Ovary (tissue), 9 donors: ENCODE measurements around the gene CD151. TPM values are rescaled to one million over a fixed set of nuclear protein-coding genes. Genes with fewer than 3 reads are reported as not detected.

ENCODE experiments used
- DNase-seq, 5 donors: peaks; one replicate each; pipeline ENCODE4 v3.0.0-alpha.2; 2019 to 2020
- H3K27ac ChIP-seq, 2 donors: fragments of 200-600 bp; one replicate each; pipeline versions ENCODE4 v1.5.1 to v1.8.0; 2019 to 2022
- H3K27me3 ChIP-seq: fragments of 200-600 bp; one replicate; pipeline ENCODE4 v1.8.0; 2022
- H3K36me3 ChIP-seq: fragments of 200-600 bp; sonication (generic); one replicate; pipeline ENCODE4 v1.5.1; 2019
- H3K4me1 ChIP-seq: one replicate; pipeline ENCODE4 v1.8.1; 2013; ENCODE audit warnings: mild to moderate bottlenecking, moderate library complexity; ENCODE audit not compliant: insufficient read depth
- H3K4me3 ChIP-seq: fragments of 200-600 bp; sonication (generic); one replicate; pipeline ENCODE4 v1.5.1; 2017
- H3K9me3 ChIP-seq, 2 donors: fragments of 200-600 bp in 1 of 2; sonication (generic) in 1 of 2; one replicate each; pipeline versions ENCODE4 v1.5.1 to v1.8.1; 2013 to 2019; ENCODE audit warnings: mild to moderate bottlenecking in 1 of 2, moderate library complexity in 1 of 2
- CTCF ChIP-seq, 3 donors: fragments of 450-650 bp in 2 of 3; fragments of 200-600 bp in 1 of 3; IDR thresholded peaks; one replicate each; pipeline versions ENCODE4 v1.5.1 to v1.8.0; 2016 to 2022; ENCODE audit warnings: antibody characterized with exemption in 3 of 3, mild to moderate bottlenecking in 1 of 3
- EP300 ChIP-seq: sonication (generic); formaldehyde crosslinking; IDR thresholded peaks from one replicate; pipeline ENCODE4 v1.6.1; 2017; ENCODE audit warnings: antibody characterized with exemption
- POLR2A ChIP-seq: fragments of 450-650 bp; IDR thresholded peaks from one replicate; pipeline ENCODE4 v1.6.1; 2017; ENCODE audit warnings: antibody characterized with exemption, mild to moderate bottlenecking, moderate library complexity
- WGBS, 3 donors: extraction: QIAGEN DNeasy Blood & Tissue Kit in 1 of 3; methylation state at CpG; one replicate each; pipeline versions ENCODE4 v1.1.5 to v1.1.7; 2013 to 2017; 5-methylcytosine and 5-hydroxymethylcytosine counted together
- intact Hi-C, 4 donors: fragments of 100-400 bp; cut with DNase I; formaldehyde crosslinking; loops; one replicate each; pipeline versions ENCODE4 v1.11.0 to v1.15.1; 2022 to 2023
- polyA plus RNA-seq, 2 donors: library from polyadenylated mRNA; stranded (reverse); fragments of 200-250 nt in 1 of 2; fragments of 350-450 nt in 1 of 2; fragmentation: Illumina TruSeq in 1 of 2; extraction: RNeasy Lipid Tissue Mini Kit (QIAGEN cat#74804) in 1 of 2; gene quantifications; one replicate each; pipeline ENCODE4 v1.2.3, GENCODE V29; 2013 to 2014
- small RNA-seq: library from RNA; depleted of rRNA; stranded (forward); fragments of <200 nt; gene quantifications from one replicate; pipeline ENCODE3, GENCODE V24; 2016
- total RNA-seq, 7 donors: library from RNA; depleted of rRNA in 2 of 7; stranded (reverse); fragments of >200 nt in 2 of 7; fragmentation: NEBNext Ultra II Directional in 3 of 7; extraction: Animal tissue kit (Norgen Biotek cat#: 25700) in 3 of 7; gene quantifications; one replicate each; pipeline versions ENCODE4 v1.1.0 to v1.2.4, GENCODE V29; 2016 to 2023
- donor health status: DM: no; HTN: no; CAD: no; lungs with moderate emphysema.
- donor health status: DM: no; HTN: no; CAD: no.
- donor health status: Bipolar disorder and iron deficiency.
- donor health status: DM: yes; HTN: yes; CAD: no.
- donor health status: DM: no; HTN: no; CAD: no.
- donor health status: DM: yes; HTN: yes; CAD: no.

The CD151 gene
- total and polyA plus RNA-seq, 9 donors: 32.9 to 243 (median 168) TPM

GRCh38 chr11:884578-885070 lies 51.9 kb downstream of the CD151 start:
- no peak for DNase-seq
- no peak for TF ChIP-seq EP300
- no peak for TF ChIP-seq POLR2A
- TF ChIP-seq CTCF (IDR thresholded peaks at IDR 0.05): no peak
- Histone ChIP-seq H3K9me3 (no peaks in the 10 kb centered on the region), H3K4me1 (no peaks in the 10 kb centered on the region), H3K27me3 (no peaks in the 10 kb centered on the region), H3K36me3 (no peaks in the 10 kb centered on the region), H3K4me3 (no peak overlapping the region), H3K27ac (no peak overlapping the region)
- 84 to 92% (median 85%) methylated on average over 15 to 16 of the region's 16 CpGs for WGBS, 3 donors
- intact Hi-C loops: loop anchor here in 1 of 4 donors (5.0 kb wide), 1 partner anchor 1418 kb away; the partner anchor contains the start of genes C11orf21 and TSPAN32

- 91 to 95% (median 94%) methylated on average over 17 of the region's 17 CpGs for WGBS, 3 donors
- intact Hi-C loops: no loop called here
- Histone ChIP-seq H3K4me1 (no peaks in the 10 kb centered on the region), H3K4me3 (no peak overlapping the region), H3K9me3 (no peaks in the 10 kb centered on the region), H3K27ac (no peak overlapping the region), H3K36me3 (no peaks in the 10 kb centered on the region), H3K27me3 (no peaks in the 10 kb centered on the region)
- no peak for DNase-seq
- TF ChIP-seq CTCF (IDR thresholded peaks at IDR 0.05) (no peak), POLR2A (no peak), EP300 (no peak)
Observed at GRCh38 chr11:886568-886967, 53.8 kb downstream of the CD151 start.

GRCh38 chr11:887589-887988 lies 54.8 kb downstream of the CD151 start:
- WGBS, 3 donors: 75 to 87% (median 76%) methylated on average over 14 of the region's 14 CpGs
- Histone ChIP-seq H3K9me3 (no peaks in the 10 kb centered on the region), H3K36me3 (no peaks in the 10 kb centered on the region), H3K27me3 (no peaks in the 10 kb centered on the region), H3K4me3 (no peak overlapping the region), H3K27ac (no peak overlapping the region), H3K4me1 (no peaks in the 10 kb centered on the region)
- intact Hi-C loops: no loop called here
- no peak for TF ChIP-seq POLR2A
- no peak for DNase-seq

Small RNA genes lying within 50 kb of the gene (small RNA-seq; reads per million reads assigned to genes)
- not detected for gene SNORA52

Other genes with a start within 250 kb of the CD151 start
- gene IRF7, start 217.0 kb upstream of the CD151 start, total RNA-seq: 10 to 100 TPM in 6 of 7 donors, 1 to 10 TPM in 1; 8.2 to 59.1 (median 17.1) TPM
- gene IRF7, start 217.0 kb upstream of the CD151 start, polyA plus RNA-seq: 10 to 100 TPM in 1 of 2 donors, under 1 TPM in 1; 0.28 to 22.8 TPM
- 1 to 10 TPM in 1 of 7 donors, under 1 TPM in 2, not detected in 4; 0.20 to 2.3 (median 0.22) TPM for gene CDHR5, start 208.0 kb upstream of the CD151 start, total RNA-seq
- under 1 TPM in 1 of 2 donors, not detected in 1; 0.07 TPM for gene CDHR5, start 208.0 kb upstream of the CD151 start, polyA plus RNA-seq
- gene SCT, start 205.8 kb upstream of the CD151 start, total RNA-seq: not detected
- gene SCT, start 205.8 kb upstream of the CD151 start, polyA plus RNA-seq: under 1 TPM in 1 of 2 donors, not detected in 1; 0.68 TPM
- 1 to 10 TPM in 5 of 7 donors, under 1 TPM in 2; 0.57 to 3.3 (median 1.7) TPM for gene DRD4, start 195.7 kb upstream of the CD151 start, total RNA-seq
- gene DRD4, start 195.7 kb upstream of the CD151 start, polyA plus RNA-seq: under 1 TPM in 1 of 2 donors, not detected in 1; 0.63 TPM
- 10 to 100 TPM; 15.5 to 43.4 (median 34.1) TPM for gene DEAF1, start 137.7 kb upstream of the CD151 start, total RNA-seq
- gene DEAF1, start 137.7 kb upstream of the CD151 start, polyA plus RNA-seq: 10 to 100 TPM; 10.2 to 23.9 TPM
- gene TMEM80, start 137.1 kb upstream of the CD151 start, total RNA-seq: 10 to 100 TPM; 15.4 to 38.0 (median 30.5) TPM
- 10 to 100 TPM; 28.9 to 37.6 TPM for gene TMEM80, start 137.1 kb upstream of the CD151 start, polyA plus RNA-seq
- gene EPS8L2, start 126.7 kb upstream of the CD151 start, total RNA-seq: 10 to 100 TPM; 20.6 to 57.9 (median 34.2) TPM
- 10 to 100 TPM in 1 of 2 donors, 1 to 10 TPM in 1; 5.9 to 17.4 TPM for gene EPS8L2, start 126.7 kb upstream of the CD151 start, polyA plus RNA-seq
- gene TALDO1, start 85.5 kb upstream of the CD151 start, total RNA-seq: 100 to 1,000 TPM in 6 of 7 donors, 10 to 100 TPM in 1; 75.0 to 134 (median 117) TPM
- gene TALDO1, start 85.5 kb upstream of the CD151 start, polyA plus RNA-seq: 100 to 1,000 TPM in 1 of 2 donors, 10 to 100 TPM in 1; 76.8 to 103 TPM
- 10 to 100 TPM; 14.7 to 79.8 (median 59.9) TPM for gene GATD1, start 55.5 kb upstream of the CD151 start, total RNA-seq
- 10 to 100 TPM in 1 of 2 donors, 1 to 10 TPM in 1; 9.4 to 52.1 TPM for gene GATD1, start 55.5 kb upstream of the CD151 start, polyA plus RNA-seq
- gene CEND1, start 42.9 kb upstream of the CD151 start, total RNA-seq: under 1 TPM in 1 of 7 donors, not detected in 6; 0.15 TPM
- under 1 TPM in 1 of 2 donors, not detected in 1; 0.07 TPM for gene CEND1, start 42.9 kb upstream of the CD151 start, polyA plus RNA-seq
- 10 to 100 TPM in 6 of 7 donors, 1 to 10 TPM in 1; 6.6 to 23.3 (median 16.7) TPM for gene SLC25A22, start 34.7 kb upstream of the CD151 start, total RNA-seq
- gene SLC25A22, start 34.7 kb upstream of the CD151 start, polyA plus RNA-seq: 10 to 100 TPM in 1 of 2 donors, under 1 TPM in 1; 0.42 to 11.3 TPM
- 10 to 100 TPM; 10.1 to 18.1 (median 14.1) TPM for gene PIDD1, start 27.7 kb upstream of the CD151 start, total RNA-seq
- 10 to 100 TPM in 1 of 2 donors, under 1 TPM in 1; 0.23 to 14.0 TPM for gene PIDD1, start 27.7 kb upstream of the CD151 start, polyA plus RNA-seq
- gene RPLP2, start 23.0 kb upstream of the CD151 start, total RNA-seq: 1,000 to 10,000 TPM in 5 of 7 donors, 100 to 1,000 TPM in 2; 901 to 4,238 (median 3,176) TPM
- gene RPLP2, start 23.0 kb upstream of the CD151 start, polyA plus RNA-seq: 1,000 to 10,000 TPM in 1 of 2 donors, 100 to 1,000 TPM in 1; 237 to 2,243 TPM
- gene PNPLA2, start 14.0 kb upstream of the CD151 start, total RNA-seq: 10 to 100 TPM; 33.0 to 98.2 (median 83.0) TPM
- 10 to 100 TPM; 12.9 to 91.5 TPM for gene PNPLA2, start 14.0 kb upstream of the CD151 start, polyA plus RNA-seq
- gene CRACR2B, start 5.0 kb upstream of the CD151 start, total RNA-seq: 1 to 10 TPM; 1.2 to 6.5 (median 3.9) TPM
- gene CRACR2B, start 5.0 kb upstream of the CD151 start, polyA plus RNA-seq: 1 to 10 TPM in 1 of 2 donors, under 1 TPM in 1; 0.18 to 5.0 TPM
- gene POLR2L, start 9.6 kb downstream of the CD151 start, total RNA-seq: 10 to 100 TPM; 26.8 to 89.3 (median 62.7) TPM
- 10 to 100 TPM in 1 of 2 donors, 1 to 10 TPM in 1; 4.9 to 67.3 TPM for gene POLR2L, start 9.6 kb downstream of the CD151 start, polyA plus RNA-seq
- 100 to 1,000 TPM in 1 of 7 donors, 10 to 100 TPM in 6; 66.6 to 109 (median 89.7) TPM for gene TSPAN4, start 9.9 kb downstream of the CD151 start, total RNA-seq
- gene TSPAN4, start 9.9 kb downstream of the CD151 start, polyA plus RNA-seq: 100 to 1,000 TPM in 1 of 2 donors, 1 to 10 TPM in 1; 6.4 to 124 TPM
- gene CHID1, start 77.9 kb downstream of the CD151 start, total RNA-seq: 10 to 100 TPM; 62.2 to 90.7 (median 75.7) TPM
- gene CHID1, start 77.9 kb downstream of the CD151 start, polyA plus RNA-seq: 10 to 100 TPM; 41.0 to 68.1 TPM
- 10 to 100 TPM; 27.7 to 80.1 (median 54.0) TPM for gene AP2A2, start 92.9 kb downstream of the CD151 start, total RNA-seq
- 100 to 1,000 TPM in 1 of 2 donors, 10 to 100 TPM in 1; 31.1 to 151 TPM for gene AP2A2, start 92.9 kb downstream of the CD151 start, polyA plus RNA-seq
- 1 to 10 TPM in 1 of 7 donors, under 1 TPM in 5, not detected in 1; 0.23 to 7.2 (median 0.41) TPM for gene MUC6, start 203.8 kb downstream of the CD151 start, total RNA-seq
- gene MUC6, start 203.8 kb downstream of the CD151 start, polyA plus RNA-seq: under 1 TPM; 0.02 to 0.06 TPM
- 1 to 10 TPM in 1 of 7 donors, under 1 TPM in 3, not detected in 3; 0.02 to 3.3 (median 0.27) TPM for gene MUC2, start 241.9 kb downstream of the CD151 start, total RNA-seq
- under 1 TPM in 1 of 2 donors, not detected in 1; 0.02 TPM for gene MUC2, start 241.9 kb downstream of the CD151 start, polyA plus RNA-seq